ENCODE results near the gene PRKCQ.
"Not testable (repeated sequence)": the region's sequence is repeated elsewhere in the genome, so short reads cannot be mapped to it uniquely, and the experiment has no call there.

Gene PRKCQ

DNA sequence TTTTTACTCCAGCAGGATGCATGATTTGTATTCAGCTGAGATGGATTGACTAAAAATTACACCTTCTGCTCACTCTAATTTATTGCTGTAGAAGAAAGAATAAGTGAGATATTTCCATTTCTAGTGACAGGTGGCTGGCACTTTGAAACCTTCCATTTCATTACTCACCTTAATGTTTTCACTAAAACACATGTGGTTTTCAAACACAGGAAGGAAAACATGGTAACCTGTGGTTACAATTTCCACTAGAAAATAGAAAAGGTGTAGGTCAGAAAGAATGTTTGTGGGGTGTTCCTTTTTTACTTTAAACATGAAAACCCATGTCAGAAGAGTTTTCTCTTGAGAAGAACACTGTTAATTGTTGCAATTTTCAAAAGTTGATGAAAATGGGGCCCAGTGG is 12.0 kb upstream of the PRKCQ start:
- no peak for DNase-seq

DNA sequence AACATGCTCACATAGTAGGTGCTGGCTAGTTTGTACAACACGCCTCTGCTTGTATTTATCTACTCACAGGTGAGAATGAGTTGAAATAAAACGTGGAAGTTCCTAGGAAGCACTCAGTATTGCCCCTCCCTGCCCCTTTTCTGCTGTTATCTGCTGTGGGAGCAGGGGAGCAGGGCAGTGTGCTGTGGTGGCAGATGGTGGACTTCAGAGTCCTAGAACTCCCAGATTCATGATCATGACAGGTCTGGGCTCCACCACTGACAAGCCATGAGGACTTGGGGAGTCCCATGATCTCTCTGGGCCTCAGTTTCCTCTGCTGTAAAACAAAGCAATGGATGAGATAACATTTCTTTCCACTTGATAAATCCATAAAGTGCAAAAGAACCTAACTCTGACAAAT is 11.6 kb upstream of the PRKCQ start:
- DNase-seq = no peak

DNA sequence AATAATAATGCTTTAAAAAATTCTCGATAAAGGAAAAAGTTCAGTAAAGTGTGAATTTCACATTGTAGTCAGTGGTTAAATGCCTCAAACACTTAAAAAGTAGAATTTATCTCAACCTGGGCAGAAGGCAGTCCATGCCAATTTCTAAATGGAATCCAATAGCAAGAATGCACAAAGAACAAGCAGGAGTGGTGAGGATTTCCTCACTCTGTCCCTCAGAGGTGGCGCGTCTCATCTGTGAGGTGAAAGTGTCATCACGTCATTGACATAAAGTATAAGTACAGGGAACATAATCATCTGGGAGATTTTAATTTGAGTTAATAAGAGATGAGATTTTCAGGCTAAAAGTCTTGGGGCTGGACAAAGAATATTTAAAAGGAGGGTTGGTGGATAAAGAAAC is 10.0 kb upstream of the PRKCQ start:
- no peak for DNase-seq

DNA sequence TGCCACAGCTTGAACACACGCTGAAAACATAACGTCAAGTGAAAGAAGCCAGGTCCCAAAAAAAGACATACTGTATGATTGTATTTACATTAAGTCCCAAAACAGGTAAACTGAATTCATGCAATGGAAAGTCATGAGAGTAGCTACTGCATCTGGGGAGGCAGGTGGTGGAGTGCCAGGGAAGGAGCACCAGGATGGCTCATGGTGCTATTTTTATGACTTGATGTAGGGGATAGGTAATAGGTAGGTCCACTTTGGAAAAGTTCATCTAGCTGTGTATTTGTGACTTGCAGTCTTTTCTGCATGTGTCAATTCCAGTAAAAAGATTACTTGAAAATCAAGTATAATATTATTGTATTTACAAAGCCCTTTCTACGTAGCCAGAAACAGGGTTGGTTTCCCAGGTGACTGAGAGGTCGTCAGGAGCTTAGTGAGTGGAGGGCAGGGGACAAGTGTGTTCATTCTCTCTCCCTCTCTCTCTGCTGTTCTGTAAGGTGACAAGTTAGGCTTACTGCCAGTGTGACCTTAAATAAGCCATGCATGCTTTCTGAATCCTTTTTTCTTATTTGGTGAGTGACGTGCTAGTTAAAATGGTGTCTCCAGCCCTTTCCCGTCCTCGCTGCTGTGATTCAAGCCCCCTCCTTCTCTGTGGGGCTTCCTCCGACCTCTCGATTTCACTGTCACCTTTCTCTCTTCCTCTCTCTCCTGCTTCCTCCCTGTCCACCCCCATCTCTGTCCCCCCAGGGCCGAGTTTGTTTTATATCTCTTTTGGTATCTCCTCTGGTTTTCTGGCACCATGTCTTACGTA is 9.4 kb upstream of the PRKCQ start:
- DNase-seq = no peak

DNA sequence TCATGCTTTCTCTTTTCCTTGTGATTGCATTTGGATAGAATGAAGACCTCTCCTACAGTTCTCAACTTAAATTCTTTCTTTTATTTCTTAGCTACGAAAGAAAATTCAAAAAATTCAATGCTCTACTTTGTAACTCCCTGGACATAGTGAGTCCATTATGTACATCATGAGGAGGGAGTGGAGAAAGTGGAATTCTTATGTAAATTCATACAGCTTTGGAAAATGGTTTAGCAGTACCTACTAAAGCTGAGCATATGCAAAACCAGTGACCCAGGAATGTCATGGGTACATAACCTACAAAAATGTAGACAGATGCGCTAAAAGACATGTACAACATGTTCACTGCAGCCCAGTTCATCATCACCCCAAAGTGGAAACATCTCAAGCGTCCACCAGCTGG is 8.8 kb upstream of the PRKCQ start:
- DNase-seq = no peak

DNA sequence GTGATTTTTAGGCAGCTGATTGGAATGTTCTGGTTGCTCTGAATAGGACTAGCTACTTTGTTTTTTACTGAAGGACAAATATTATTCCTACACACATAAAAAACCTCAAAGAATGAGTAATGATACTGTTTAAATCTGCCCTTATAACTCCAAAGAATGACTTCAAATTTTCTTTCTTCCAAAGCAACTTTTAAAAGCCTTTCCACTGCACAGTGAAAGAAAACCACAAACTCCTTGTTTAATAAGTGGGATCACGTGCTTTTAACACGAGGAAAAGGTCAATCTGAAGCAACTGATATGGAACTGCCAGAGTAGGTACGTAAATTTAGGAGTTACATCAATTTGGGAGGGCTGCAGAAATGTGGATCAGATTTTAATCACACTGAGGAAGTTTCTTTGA is 8.0 kb upstream of the PRKCQ start:
- no peak for DNase-seq

DNA sequence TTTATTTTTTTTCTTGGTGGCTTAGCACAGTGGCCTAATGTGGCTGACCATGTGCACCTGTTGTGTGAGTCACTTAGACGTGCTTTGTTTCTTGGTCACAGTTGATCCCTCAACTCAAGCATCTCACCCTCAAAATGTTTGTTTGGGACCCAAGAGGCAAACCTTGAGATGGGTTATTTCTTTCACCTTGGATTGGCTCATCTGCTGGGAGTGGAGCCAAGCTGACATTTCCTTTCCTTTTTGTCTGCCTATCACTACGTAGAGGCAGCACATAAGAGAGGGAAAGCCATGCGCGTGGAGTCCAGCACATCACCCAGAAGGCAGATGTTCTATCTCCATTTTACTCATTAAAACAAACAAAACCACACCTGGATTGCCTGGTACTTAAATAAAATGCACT is 6.4 kb upstream of the PRKCQ start:
- DNase-seq = no peak

DNA sequence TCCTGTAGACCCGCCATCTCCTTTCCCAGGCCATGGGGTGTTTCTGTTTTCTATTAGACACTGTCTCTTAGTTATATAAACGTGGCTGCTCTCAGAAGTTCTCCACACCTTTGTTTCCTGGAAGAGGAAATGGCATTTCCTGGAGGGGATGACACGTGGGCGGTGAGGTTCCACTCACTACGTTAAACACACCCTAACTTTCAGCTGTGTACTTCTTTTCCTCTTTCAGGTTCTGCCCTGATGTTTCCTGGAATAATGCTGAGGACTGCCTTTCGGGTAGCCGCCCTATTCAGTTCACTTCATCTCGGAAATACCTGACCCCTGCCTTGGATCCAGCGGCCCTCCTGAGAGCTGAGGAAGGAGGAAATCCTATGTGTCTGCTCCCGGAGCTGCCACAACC is 3.4 kb upstream of the PRKCQ start:
- no peak for DNase-seq

DNA sequence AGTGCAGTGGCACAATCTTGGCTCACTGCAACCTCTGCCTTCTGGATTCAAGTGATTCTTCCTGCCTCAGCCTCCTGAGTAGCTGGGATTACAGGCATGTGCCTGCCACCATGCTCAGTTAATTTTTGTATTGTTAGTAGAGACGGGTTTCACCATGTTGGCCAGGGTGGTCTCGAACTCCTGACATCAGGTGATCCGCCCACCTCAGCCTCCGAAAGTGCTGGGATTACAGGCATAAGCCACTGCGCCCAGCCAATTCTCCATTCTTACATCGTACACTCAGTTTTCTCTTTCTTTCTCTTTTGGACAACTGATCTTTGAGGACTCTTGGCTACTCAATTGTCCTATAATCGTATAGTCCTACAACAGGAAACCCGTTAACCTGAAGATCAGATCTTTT is 2.8 kb upstream of the PRKCQ start:
- DNase-seq = not testable (repeated sequence)

DNA sequence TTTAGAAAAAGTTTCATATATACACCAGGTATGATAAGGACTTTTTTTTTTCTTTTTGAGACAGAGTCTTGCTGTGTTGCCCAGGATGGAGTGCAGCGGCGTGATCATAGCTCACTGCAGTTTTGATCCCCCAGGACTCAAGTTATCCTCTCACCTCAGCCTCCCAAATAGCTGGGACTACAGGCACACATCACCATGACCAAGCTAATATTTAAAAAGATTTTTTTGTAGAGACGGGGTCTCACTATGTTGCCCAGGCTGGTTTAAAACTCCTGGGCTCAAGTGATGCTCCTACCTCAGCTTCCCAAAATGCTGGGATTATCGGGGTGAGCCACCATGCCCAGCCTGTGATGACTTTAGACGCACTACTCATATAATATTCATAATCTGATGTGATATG is 2.2 kb upstream of the PRKCQ start:
- DNase-seq = no peak

DNA sequence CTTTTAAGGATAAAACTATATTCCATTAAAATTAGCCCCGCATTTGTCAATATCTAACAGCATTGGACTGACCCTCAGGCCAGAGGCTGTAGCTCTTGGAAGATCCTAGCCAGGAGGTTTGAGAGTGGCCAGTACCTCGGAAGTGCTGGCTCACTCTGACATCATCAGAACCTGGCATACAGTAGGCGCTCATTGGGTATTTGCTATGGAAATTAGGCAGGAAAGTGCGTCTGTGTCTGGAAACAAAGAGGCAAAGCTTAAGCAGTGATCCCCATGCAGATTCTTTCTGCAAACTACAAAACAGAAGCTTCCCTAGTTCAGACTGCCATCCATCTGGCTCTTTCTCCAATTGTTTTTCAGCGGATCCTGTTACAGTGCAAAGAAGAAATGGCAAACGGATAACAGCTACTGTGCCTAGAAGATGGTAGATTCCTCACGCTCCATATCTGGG is 1.7 kb upstream of the PRKCQ start:
- no peak for DNase-seq

DNA sequence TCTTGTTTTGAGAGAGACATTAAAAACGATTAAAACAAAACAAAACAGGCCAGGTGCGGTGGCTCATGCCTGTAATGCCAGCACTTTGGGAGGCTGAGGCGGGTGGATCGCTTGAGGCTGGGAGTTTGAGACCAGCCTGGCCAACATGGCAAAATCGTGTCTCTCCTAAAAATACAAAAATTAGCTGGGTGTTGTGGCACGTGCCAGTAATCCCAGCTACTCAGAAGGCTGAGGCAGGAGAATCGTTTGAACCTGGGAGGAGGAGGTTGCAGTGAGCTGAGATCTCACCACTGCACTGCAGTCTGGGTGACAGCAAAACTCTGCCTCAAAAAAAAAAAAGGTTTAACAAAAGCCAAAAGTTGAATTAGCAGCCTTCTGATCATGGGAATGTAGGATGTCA is 1.1 kb upstream of the PRKCQ start:
- DNase-seq = not testable (repeated sequence)

DNA sequence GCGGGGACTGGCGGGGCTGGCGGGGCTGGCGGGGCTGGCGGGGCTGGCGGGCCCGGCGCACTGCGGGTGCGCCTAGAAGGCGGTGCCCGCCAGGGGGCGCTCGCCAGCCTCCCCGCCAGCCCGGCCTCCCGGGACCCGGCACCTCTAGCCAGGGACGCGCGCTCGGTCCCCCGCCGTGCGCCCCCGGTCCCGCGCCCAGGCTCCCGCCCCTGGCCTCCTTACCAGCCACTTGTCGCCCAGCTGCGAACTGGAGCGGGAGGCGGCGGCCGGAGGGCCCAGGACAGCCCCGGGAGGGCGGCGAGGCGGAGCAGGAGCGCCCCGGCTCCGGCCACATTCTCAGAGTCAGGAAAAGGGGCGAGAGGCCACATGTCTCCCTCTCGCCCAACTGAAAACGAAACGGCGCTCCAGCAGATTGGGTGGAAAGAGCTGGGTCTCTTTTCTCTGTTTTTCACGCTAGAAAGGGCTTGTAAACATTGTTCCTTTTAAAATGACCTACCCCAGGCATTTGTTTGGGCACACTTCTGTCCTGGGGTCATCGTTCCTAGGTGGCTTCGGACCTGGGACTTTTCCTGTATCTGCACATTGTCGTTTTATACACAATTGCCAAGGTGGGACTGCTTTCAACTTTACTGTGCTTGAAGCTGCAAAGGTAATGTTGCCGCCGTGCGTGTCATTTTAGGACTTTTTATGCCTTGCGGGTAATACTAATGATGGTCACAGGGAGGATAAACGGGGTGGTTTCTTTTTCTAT is 378 bp upstream of the PRKCQ start:
- peak; percentile 45 for DNase-seq

DNA sequence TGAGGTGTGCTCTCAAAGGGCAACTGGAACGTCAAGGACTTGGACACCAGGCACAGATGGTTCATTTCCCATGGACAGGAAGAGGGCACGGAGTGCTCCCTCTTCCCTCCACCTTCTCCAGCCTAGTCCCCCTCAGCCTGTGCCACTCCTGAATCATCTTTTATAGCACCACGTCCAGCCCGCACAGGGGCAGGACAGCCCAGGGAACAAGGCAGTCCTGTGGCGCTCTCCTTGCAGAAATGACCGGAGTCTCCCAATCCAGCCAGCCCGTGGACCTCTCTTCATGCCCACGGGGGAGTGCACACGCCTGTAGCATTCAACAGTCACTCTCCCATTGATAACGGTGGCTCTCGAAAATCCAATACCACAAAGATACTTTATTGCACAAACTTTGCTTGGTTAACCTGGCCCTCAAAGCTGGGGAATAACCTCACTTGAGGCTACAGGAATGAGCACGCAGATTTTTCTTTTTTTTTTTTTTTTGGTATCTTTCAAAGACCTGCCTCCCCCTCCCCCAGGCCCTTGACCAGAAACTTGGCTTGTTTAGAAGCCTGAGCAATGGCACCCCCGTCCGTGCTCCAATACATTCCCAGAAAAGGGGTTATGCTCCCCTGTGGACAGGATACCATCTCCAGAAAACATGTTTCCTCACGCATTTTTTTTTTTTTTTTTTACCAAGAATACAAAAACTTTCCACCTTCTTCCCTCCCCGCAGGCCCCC is 733 bp downstream of the PRKCQ start:
- DNase-seq = no peak

DNA sequence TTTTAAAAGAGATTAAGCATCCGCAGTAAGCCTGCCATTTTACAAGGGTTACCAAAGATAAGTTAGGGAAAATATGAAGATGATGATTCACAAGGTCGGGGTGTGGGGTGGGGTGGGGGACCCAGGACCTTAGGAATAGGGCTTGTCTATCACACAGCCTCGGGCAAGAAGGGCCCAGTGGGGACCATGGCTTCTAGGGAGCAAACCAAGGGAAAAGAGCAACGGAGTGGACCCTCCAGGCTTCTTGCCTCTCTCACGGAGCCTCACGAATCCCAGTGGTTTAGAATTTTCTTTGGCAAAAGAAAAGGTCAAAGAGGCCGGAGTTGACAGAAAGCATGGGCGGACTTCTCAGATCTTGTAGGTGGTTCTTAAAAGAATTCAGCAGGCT is 1.3 kb downstream of the PRKCQ start:
- no peak for DNase-seq

DNA sequence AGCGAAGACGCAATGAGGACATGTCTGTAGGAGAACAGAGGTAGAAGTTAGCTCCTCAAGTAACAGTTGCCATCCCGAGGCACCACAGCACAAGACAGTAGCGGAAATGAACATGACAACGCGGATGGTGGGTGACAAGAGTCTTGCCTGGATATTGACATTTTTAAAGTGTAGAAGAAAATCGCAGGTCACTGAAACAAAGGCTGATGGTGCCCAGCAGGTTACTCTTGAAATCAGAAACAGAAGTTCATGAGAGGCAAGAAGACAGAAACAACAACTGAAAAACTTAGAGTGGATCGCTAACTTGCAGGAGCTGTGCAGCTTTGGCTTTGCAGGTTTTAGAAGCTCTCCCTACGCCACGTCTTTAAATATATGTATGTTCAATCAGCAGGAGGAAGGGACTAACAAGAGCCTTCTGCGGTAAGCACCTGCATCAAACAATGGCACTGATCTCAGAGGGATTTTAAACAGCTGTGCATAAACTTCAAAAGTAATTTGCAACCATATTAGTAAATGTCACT is 1.8 kb downstream of the PRKCQ start:
- no peak for DNase-seq

DNA sequence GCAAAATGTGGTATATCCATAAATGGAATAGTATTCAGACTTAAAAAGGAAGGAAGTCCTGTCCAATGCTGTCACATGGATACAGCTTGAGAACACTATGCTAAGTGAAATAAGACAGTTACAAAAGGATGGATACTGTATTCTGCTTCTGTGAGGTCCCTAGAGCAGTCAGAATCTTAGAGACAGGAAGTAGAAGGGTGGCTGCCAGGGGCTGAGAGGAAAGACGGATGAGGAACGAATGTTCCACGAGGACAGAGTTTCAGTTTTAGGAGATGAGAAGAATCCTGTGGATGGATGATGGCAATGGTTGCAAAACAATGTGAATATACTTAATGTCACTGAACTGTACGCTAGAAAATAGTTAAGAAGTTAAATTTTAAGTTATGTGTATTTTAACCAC is 3.8 kb downstream of the PRKCQ start:
- no peak for DNase-seq

DNA sequence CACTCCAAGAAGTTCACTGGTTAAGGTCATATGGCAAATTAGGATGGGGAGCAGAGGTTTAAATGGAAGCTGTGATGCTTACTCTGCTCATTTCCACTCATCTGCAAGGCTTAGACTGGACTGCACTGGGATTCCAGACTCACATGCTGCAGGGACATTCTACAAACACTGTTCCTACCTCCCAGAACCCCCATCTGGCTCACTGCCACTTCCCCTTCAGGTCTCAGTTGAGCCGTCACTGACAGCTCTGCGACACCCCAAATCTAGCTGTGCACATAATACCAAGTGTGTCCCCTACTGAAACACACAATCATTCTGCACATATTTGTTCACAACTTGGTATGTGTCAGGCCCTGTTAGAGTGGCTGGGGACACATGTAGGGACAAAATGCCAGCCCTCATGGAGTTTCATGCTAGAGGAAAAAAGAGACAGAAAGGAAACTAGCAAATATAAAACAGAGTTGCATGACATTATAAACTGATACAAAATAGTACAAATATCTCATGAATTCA is 5.4 kb downstream of the PRKCQ start:
- no peak for DNase-seq

DNA sequence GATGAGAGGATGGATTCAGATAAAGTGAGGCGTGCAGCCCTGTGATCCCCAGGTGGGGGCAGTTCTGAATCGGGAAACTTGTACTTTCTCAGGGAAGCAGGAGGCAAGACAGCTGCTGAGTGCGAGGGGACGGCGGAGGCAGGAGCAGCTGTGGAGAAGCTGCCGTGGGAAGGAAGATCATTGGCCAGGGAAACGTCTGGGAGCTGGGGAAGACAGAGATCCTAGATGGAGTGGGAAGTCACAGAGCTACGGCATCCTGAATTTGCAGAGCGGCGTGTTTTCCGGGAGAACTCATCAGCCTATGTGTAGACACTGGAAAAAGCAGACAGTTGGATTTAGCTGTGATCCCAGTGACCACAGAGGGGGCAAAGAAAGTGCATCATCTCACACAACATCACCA is 9.2 kb downstream of the PRKCQ start:
- DNase-seq = no peak

DNA sequence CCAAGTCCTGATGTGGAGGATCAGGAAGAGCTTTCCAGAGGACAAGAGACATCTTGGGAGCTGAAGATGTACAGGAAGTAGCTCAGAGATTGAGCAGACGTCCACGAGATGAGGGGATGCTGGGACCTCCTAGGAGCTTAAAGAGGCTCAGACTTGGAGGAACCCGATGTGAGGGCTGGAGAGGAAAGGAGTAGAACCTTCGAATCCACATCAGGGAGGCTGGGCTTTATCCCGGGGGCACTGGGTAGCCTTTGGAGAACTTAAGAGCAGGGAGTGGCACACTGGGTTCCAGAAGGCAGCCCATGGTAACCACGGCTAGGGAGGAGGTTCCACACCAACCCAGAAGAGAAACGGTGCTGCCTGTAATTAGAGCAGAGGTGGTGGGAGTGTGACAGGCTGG is 10.8 kb downstream of the PRKCQ start:
- DNase-seq = no peak

DNA sequence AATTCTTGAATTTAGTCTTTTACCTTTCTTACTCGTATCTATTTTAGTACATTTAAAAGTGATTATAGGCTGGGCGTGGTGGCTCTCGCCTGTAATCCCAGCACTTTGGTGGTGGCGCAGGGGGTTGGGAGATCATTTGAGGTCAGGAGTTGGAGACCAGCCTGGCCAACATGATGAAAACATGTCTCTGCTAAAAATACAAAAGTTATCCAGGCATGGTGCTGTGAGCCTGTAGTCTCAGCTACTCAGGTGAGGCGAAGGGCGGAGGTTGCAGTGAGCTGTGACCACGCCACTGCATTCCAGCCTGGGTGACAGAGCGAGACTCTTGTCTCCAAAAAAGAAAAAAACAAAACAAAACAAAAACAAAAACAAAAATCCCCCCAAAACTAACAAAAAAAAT is 12.2 kb downstream of the PRKCQ start:
- no peak for DNase-seq

DNA sequence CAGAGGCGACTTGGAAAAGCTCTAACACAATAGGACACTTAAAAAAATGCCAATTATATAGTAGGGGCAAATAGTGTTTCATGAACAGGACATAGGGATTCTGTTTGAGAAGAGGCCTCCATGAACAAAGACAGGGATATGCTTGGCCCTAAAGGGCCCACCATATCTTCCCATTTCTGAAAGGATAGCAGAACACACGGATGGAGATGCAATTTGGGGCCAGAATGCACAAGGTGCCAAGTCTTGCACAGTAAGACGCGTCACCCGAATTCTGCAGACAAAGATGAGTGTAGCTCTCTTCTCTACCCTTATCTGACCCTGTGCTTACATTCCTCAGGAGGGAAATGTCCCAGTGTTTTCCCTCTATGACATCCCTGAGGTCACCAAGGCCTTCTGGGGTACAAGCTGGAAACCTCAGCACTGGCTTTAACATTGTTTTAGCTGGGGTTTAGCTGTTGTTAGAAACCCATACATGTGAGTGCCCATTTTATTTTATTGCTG is 12.8 kb downstream of the PRKCQ start:
- no peak for DNase-seq

DNA sequence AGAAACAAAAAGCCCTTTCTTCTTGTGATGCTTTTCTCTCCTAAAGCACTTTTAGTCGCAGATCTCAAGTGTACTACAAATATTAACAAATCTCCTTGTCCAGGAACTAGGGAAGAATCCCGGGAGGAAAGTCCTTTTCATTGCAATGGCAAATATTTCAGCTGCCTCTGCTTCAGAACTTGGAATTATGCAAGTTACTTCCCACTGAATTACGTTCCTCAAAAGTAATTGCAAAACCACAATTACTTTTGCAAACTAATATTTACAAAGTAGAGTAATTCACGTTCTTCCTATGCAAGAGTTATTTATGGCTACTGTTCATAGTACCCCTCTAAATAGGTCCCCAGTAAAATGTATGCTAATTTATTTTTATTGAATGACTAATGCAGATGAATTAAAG is 14.5 kb downstream of the PRKCQ start:
- DNase-seq = no peak

Measured in NCI-H1048 (cell line).